GM19328 (cell line): ENCODE results near the gene CYLD.

ENCODE experiments used
- ATAC-seq: cut with Tn5 transposase; IDR thresholded peaks from one replicate; pipeline ENCODE4 v1.9.1; 2021; ENCODE audit warnings: mild to moderate bottlenecking, moderate library complexity; ENCODE audit not compliant: unreplicated experiment

The CYLD gene

GRCh38 chr16:50711040-50711439 lies 30.8 kb upstream of the CYLD start:
- ATAC-seq, result no peak

- no peak for ATAC-seq
These were observed 29.9 kb upstream of the CYLD start for GRCh38 chr16:50711862-50712559.

DNA sequence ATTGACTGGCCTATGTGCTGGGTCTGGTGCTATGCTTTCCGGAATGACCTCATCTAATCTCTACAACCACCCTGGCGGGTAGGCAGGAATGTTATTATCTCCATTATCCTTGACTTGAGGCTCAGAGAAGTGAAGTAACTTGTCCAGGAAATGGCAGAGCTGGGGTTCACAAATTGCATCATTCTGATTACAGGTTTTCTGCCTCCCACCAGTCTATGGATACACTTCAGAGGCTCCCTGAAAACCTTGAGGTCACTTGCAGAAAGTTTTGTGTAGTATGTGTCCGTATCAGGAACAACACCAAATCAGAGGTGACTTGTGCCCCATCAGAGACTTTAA lies 29.4 kb upstream of the CYLD start:
- ATAC-seq, result no peak

GRCh38 chr16:50712956-50713355 lies 28.9 kb upstream of the CYLD start:
- no peak for ATAC-seq

GRCh38 chr16:50717091-50717490 lies 24.8 kb upstream of the CYLD start:
- no peak for ATAC-seq

- no peak for ATAC-seq
These were observed 24.4 kb upstream of the CYLD start for GRCh38 chr16:50717494-50717893.

DNA sequence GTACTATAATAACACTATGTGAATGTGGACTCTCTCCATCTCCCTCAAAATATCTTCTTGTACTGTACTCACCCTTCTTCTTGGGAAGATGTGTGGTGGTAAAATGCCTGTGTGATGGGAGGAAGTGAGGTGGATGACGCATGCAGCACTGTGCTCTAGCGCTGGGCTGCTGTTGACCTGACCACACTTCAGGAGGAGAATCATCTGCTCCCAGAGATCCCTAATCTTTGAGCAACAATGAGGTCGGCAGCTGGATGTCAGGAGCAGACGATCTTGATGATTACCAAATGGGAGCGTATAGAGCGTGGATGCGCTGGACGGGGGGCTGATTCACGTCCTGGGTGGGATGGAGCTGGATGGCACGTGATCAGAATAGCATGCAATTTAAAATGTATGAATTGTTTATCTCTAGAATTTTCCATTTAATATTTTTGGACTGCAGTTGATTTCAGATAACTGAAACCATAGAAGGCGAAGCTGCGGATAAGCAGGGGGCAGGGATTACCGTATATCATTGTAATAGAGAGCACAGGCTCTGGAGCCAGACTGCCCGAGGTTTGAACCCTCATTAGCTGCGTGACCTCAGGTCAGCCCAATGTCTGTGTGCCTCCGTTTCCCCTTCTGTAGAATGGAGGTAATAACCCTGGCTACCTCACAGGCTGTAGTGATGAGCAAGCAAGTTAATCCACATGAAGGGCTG lies 23.7 kb upstream of the CYLD start:
- no peak for ATAC-seq

GRCh38 chr16:50718761-50719400 lies 23.0 kb upstream of the CYLD start:
- no peak for ATAC-seq

DNA sequence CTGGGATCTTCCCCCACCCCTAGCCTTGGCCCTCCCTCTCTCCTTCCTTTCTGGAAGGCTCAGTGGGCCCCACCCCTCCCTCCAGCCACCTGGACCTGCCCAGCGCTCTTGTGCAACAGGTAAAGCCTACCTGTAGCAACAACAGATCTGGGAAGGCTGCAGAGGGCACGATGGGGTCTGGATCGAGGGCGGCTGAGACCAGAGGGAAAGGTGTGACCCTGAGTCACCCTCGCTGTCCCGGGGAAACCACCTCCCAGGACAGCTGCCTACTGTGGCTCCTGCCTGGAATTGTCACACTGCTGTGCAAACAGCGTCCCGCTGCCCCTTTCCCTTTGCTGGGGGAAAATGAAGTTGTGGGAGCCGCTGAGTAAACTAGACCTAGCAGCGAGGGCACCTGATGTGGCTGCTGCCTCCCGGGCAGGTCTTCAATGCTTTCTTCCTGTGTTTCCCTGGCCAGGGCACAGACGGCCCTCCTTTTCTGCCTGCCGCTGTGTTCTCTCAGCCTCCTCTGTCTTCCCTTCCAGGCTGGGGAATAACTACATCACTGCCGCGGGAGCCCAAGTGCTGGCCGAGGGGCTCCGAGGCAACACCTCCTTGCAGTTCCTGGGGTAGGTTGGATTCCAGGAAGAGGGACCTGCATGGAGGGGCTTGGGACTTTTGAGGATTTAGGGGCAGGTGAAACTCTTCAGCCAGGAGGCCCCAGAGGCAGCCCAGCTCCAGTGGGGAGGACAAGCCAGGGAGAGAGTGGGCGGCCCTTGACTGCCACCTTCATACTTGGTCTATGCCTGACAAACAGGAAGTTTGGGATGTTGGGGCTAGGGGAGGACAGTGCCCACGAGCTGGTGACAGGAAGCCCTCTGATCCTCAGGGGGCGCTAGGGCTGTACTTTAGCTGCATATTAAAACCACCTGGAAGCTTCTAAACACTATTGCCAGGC lies 22.2 kb upstream of the CYLD start:
- ATAC-seq, result no peak

DNA sequence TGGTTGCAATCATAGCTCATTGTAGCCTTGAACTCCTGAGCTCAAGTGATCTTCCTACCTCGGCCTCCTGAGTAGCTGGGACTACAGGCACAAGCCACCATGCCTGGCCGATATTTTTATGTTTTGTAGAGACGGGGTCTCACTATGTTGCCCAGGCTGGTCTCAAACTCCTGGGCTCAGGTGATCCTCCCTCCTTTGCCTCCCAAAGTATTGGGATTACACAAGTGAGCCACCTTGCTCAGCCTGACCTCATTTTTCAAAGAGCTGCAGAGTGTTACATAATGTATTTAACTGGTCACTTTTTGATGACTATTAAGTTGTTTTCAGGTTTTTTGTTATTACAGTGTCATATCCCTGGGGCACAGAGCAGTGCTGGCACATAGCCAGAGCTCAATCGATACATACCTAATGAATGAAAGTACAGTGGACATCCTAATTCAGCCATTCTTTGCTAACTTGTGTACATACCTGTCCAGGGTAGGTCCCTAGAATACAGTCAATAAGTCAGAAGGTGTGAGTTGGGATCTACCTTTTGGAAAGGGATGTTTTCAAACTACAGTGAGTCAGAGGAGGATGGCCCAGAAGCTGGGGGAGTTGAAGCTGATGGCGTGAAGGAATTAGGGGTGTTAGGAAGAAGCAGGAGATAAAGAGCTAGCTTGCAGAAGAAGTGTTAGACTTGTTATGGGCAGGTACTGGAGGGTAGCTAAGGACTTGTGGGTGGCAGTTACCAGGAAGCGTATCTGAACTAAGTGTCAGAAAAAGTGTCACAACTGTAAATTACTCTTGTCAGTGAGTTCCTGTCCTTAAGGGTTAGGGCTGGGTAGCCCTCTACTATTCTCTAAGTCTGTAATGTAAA lies 20.1 kb upstream of the CYLD start:
- no peak for ATAC-seq

GRCh38 chr16:50722405-50722737 lies 19.5 kb upstream of the CYLD start:
- no peak for ATAC-seq

DNA sequence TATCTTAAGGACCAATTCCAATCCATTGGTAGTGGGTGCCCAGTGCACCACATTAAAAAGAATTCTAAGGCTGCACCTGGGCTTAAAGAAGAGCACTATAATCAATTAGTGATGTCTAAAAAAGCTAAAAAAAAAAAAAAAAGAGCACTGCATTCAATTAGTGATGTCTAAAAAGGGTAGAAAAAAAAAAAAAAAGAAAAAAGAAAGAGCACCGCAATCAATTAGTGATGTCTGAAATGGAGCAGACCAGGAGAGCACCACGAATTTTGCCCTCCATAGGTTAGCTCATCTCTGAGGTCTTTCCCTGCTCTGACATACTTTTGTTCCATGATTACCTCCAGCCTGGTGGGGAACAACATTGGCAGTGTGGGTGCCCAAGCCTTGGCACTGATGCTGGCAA lies 18.9 kb upstream of the CYLD start:
- no peak for ATAC-seq

DNA sequence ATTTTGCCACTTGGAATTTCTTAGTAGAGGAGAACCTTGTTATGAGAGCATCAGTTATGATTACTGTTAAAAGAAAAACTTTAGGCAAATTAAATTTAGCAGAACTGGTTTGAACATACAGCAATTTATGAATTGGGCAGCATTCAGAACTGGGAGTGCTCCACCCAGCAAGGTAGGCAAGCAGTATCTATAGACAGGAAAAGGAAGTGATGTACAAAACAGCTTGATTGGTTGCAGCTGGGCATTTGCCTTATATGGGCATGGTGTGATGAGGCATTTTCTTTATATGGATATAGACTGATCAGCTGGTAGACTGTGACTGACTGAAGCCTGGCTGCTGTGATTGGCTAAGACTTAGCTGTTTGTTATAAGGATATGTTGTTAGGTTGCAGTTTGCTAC lies 17.6 kb upstream of the CYLD start:
- no peak for ATAC-seq

- no peak for ATAC-seq
These were observed 10.5 kb upstream of the CYLD start for GRCh38 chr16:50731130-50731988.

- no peak for ATAC-seq
These were observed 9.7 kb upstream of the CYLD start for GRCh38 chr16:50731989-50732832.

- no peak for ATAC-seq
These were observed 8.4 kb upstream of the CYLD start for GRCh38 chr16:50733468-50733867.

- ATAC-seq, result no peak
These were observed 6.2 kb upstream of the CYLD start for GRCh38 chr16:50735629-50736122.

DNA sequence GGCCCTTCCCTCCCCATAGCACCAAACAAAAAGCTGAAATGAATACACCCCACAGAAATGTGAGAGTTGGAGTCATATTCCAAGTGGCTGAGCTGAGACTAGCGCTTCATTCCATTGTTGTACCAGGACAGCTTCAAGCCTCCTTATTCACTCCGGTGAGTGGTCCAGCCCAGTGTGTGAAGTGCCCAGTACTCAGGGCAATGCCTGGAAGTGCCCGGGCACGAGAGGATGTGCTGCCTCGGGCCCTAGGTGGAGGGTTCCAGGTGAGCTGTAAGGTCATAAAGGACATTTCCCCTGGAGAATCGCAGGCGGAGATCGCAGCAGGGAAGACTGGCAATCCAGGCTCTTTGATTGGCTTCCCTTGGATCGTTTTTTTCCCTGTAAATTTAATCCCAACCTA lies 5.4 kb upstream of the CYLD start:
- ATAC-seq, result no peak
